ENCODE measurements around the gene PARD3. TPM values are rescaled to one million over a fixed set of nuclear protein-coding genes. Genes with fewer than 3 reads are reported as not detected.
"Not testable (repeated sequence)": the region's sequence is repeated elsewhere in the genome, so short reads cannot be mapped to it uniquely, and the experiment has no call there.

PARD3 gene
- total RNA-seq, 2 donors from 2014 or later: 32.0 to 61.9 TPM

GRCh38 chr10:34759837-34760215 is 55.3 kb downstream of the PARD3 start:
- DNase-seq (ENCODE audit: low spot score): no peak
- Histone ChIP-seq H3K4me1 (replicated peaks) (no peaks in the 10 kb centered on the region), H3K27me3 (replicated peaks; ENCODE audit: insufficient read depth) (no peaks in the 10 kb centered on the region), H3K36me3 (no peaks in the 10 kb centered on the region), H3K4me3 (no peak overlapping the region), H3K27ac (no peak overlapping the region), H3K9me3 (no peaks in the 10 kb centered on the region)
- WGBS: 68% methylated on average over 6 of the region's 6 CpGs
- intact Hi-C loops (cut with DNase I): no loop called here
- TF ChIP-seq CTCF (IDR thresholded peaks at IDR 0.05) (no peak), POLR2AphosphoS5 (IDR thresholded peaks at IDR 0.05) (no peak)

GRCh38 chr10:34759161-34759836 is 55.8 kb downstream of the PARD3 start:
- Histone ChIP-seq H3K9me3 (no peaks in the 10 kb centered on the region), H3K27ac (no peak overlapping the region), H3K27me3 (replicated peaks; ENCODE audit: insufficient read depth) (no peaks in the 10 kb centered on the region), H3K4me1 (replicated peaks) (no peaks in the 10 kb centered on the region), H3K4me3 (no peak overlapping the region), H3K36me3 (no peaks in the 10 kb centered on the region)
- intact Hi-C loops (cut with DNase I): no loop called here
- DNase-seq (ENCODE audit: low spot score): no peak
- TF ChIP-seq POLR2A (IDR thresholded peaks at IDR 0.05) (no peak), CTCF (IDR thresholded peaks at IDR 0.05) (no peak), POLR2AphosphoS5 (IDR thresholded peaks at IDR 0.05) (no peak)
- 86% methylated on average over 9 of the region's 9 CpGs for WGBS

GRCh38 chr10:34758447-34758996 is 56.6 kb downstream of the PARD3 start:
- no peak overlapping the region for H3K27ac ChIP-seq
- no peak for TF ChIP-seq POLR2AphosphoS5 (IDR thresholded peaks at IDR 0.05)
- no peaks in the 10 kb centered on the region for H3K27me3 ChIP-seq (replicated peaks; ENCODE audit: insufficient read depth)
- no peaks in the 10 kb centered on the region for H3K4me1 ChIP-seq (replicated peaks)
- WGBS: 54% methylated on average over 3 of the region's 3 CpGs
- no peaks in the 10 kb centered on the region for H3K9me3 ChIP-seq
- H3K4me3 ChIP-seq: no peak overlapping the region
- H3K36me3 ChIP-seq: no peaks in the 10 kb centered on the region
- intact Hi-C loops (cut with DNase I): no loop called here
- no peak for DNase-seq (ENCODE audit: low spot score)

GRCh38 chr10:34757933-34758332 is 57.2 kb downstream of the PARD3 start:
- H3K4me1 ChIP-seq (replicated peaks): no peaks in the 10 kb centered on the region
- intact Hi-C loops (cut with DNase I): no loop called here
- H3K36me3 ChIP-seq: no peaks in the 10 kb centered on the region
- H3K4me3 ChIP-seq: no peak overlapping the region
- no peaks in the 10 kb centered on the region for H3K9me3 ChIP-seq
- H3K27me3 ChIP-seq (replicated peaks; ENCODE audit: insufficient read depth): no peaks in the 10 kb centered on the region
- no peak overlapping the region for H3K27ac ChIP-seq
- DNase-seq (ENCODE audit: low spot score): no peak
- TF ChIP-seq POLR2A (IDR thresholded peaks at IDR 0.05): no peak
- no peak for TF ChIP-seq CTCF (IDR thresholded peaks at IDR 0.05)

- WGBS: 77% methylated on average over 4 of the region's 4 CpGs
Observed at GRCh38 chr10:34757181-34757580, 57.9 kb downstream of the PARD3 start.

GRCh38 chr10:34756584-34756983 is 58.5 kb downstream of the PARD3 start:
- Histone ChIP-seq H3K36me3 (no peaks in the 10 kb centered on the region), H3K9me3 (no peaks in the 10 kb centered on the region), H3K4me1 (replicated peaks) (no peaks in the 10 kb centered on the region)

More at GRCh38 chr10:34757181-34757580, 57.9 kb downstream of the PARD3 start:
- H3K4me3 ChIP-seq; DNase-seq (ENCODE audit: low spot score); H3K9me3 ChIP-seq; H3K27me3 ChIP-seq (replicated peaks; ENCODE audit: insufficient read depth); H3K4me1 ChIP-seq (replicated peaks); H3K27ac ChIP-seq; intact Hi-C loops (cut with DNase I); H3K36me3 ChIP-seq: not testable (repeated sequence)

More at GRCh38 chr10:34756584-34756983, 58.5 kb downstream of the PARD3 start:
- intact Hi-C loops (cut with DNase I): no loop called here
- Histone ChIP-seq H3K4me3 (no peak overlapping the region), H3K27me3 (replicated peaks; ENCODE audit: insufficient read depth) (no peaks in the 10 kb centered on the region), H3K27ac (no peak overlapping the region)
- no peak for TF ChIP-seq POLR2A (IDR thresholded peaks at IDR 0.05)
- TF ChIP-seq POLR2AphosphoS5 (IDR thresholded peaks at IDR 0.05): no peak
- no peak for TF ChIP-seq CTCF (IDR thresholded peaks at IDR 0.05)
- WGBS: 74% methylated on average over 3 of the region's 3 CpGs
- DNase-seq (ENCODE audit: low spot score): no peak
